Left ventricle myocardium inferior (tissue), 1 donor: ENCODE data around the gene VCAN. TPM values are rescaled to one million over a fixed set of nuclear protein-coding genes. Genes with fewer than 3 reads are reported as not detected.

Experiments used
- DNase-seq: peaks from one replicate; pipeline ENCODE4 v3.0.0-alpha.2; 2020
- H3K27ac ChIP-seq: fragments of 200-600 bp; replicated peaks from 2 replicates; pipeline ENCODE4 v1.8.0; 2021
- H3K27me3 ChIP-seq: fragments of 200-600 bp; 2 replicates; pipeline ENCODE4 v1.8.0; 2021; ENCODE audit warnings: low read depth
- H3K36me3 ChIP-seq: fragments of 200-600 bp; 2 replicates; pipeline ENCODE4 v1.8.0; 2021
- H3K4me1 ChIP-seq: fragments of 200-600 bp; 2 replicates; pipeline ENCODE4 v1.8.0; 2021
- H3K4me3 ChIP-seq: fragments of 200-600 bp; 2 replicates; pipeline ENCODE4 v1.8.0; 2021; ENCODE audit warnings: mild to moderate bottlenecking, moderate library complexity
- H3K9me3 ChIP-seq: fragments of 200-600 bp; replicated peaks from 2 replicates; pipeline ENCODE4 v1.8.0; 2021
- intact Hi-C: fragments of 100-400 bp; cut with micrococcal nuclease; formaldehyde crosslinking; loops from one replicate; pipeline ENCODE4 v1.11.0; 2022
- total RNA-seq: library from RNA; stranded (reverse); fragmentation: NEBNext Ultra II Directional; extraction: Animal tissue kit (Norgen Biotek cat#: 25700); gene quantifications from one replicate; pipeline ENCODE4 v1.2.1, GENCODE V29; 2021
- TF ChIP-seq, protein P1 (sequence below): fragments of 200-600 bp; IDR thresholded peaks from 2 replicates; pipeline ENCODE4 v1.8.0; 2021; ENCODE audit warnings: antibody characterized with exemption, mild to moderate bottlenecking, borderline replicate concordance
- donor health status: DM: no; HTN: yes; CAD: no; lungs with severe emphysema.

The VCAN gene
- total RNA-seq, 1 donor from 2014 or later = 25.2 TPM

DNA sequence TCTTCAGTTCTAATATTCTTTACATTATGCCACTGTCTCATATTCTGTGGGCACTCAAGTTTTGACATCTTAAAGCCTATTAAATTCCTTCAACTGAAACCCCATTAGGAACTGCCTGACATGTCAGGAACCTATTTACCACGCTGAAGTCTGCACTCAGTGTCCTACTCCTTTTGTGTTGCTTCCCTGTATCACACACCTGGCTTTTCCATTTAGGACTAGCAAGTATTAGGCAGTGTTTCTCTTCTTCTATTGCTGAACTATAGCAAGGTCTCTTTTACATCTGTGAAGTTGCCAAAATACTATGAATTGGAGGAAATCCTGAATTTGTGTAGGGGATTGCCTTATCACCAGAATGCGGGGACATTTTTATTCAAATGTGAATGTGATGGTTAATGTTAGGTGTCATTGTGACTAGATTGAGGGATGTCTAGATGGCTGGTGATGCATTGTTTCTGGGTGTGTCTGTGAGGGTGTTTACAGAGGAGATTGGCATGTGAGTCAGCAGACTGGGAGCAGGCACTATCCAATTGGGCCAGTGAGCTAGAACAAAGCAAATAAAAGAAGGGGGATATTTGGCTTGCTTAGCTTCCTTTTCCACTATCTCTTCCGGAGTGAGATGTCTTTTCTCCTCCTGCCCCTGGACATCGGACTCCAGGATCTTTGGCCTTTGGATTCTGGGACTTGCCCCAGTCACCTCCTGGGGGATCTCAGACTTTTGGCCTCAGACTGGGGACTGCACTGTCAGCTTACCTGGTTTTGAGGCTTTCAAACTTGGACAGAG is 21.2 kb upstream of the VCAN start:
- peaks cover 25% of the 10 kb centered on the region for H3K9me3 ChIP-seq
- intact Hi-C loops = no loop called here
- peaks cover 15% of the 10 kb centered on the region for H3K4me1 ChIP-seq
- DNase-seq = no peak
- H3K4me3 ChIP-seq = no peak overlapping the region
- H3K27ac ChIP-seq = no peak overlapping the region
- H3K27me3 ChIP-seq = no peaks in the 10 kb centered on the region
- TF ChIP-seq, protein P1, sequence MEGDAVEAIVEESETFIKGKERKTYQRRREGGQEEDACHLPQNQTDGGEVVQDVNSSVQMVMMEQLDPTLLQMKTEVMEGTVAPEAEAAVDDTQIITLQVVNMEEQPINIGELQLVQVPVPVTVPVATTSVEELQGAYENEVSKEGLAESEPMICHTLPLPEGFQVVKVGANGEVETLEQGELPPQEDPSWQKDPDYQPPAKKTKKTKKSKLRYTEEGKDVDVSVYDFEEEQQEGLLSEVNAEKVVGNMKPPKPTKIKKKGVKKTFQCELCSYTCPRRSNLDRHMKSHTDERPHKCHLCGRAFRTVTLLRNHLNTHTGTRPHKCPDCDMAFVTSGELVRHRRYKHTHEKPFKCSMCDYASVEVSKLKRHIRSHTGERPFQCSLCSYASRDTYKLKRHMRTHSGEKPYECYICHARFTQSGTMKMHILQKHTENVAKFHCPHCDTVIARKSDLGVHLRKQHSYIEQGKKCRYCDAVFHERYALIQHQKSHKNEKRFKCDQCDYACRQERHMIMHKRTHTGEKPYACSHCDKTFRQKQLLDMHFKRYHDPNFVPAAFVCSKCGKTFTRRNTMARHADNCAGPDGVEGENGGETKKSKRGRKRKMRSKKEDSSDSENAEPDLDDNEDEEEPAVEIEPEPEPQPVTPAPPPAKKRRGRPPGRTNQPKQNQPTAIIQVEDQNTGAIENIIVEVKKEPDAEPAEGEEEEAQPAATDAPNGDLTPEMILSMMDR = no peak
- H3K36me3 ChIP-seq = no peaks in the 10 kb centered on the region

DNA sequence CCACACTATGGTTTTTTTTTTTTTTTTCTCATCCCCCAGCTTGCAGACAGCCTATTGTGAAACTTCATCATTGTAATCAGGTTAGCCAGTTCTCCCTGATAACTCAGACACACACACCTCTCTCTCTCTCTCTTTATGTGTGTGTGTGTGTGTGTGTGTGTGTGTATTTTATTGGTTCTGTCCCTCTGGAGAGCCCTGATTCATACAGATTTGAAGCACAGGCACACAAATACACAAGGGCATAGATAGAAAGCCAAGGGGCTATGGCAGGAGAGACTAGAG is 20.6 kb upstream of the VCAN start:
- Histone ChIP-seq H3K4me3 (no peak overlapping the region), H3K9me3 (peaks cover 29% of the 10 kb centered on the region), H3K4me1 (peaks cover 13% of the 10 kb centered on the region), H3K27me3 (no peaks in the 10 kb centered on the region), H3K27ac (no peak overlapping the region), H3K36me3 (no peaks in the 10 kb centered on the region)
- DNase-seq = no peak
- intact Hi-C loops = no loop called here
- TF ChIP-seq, protein P1 = no peak

DNA sequence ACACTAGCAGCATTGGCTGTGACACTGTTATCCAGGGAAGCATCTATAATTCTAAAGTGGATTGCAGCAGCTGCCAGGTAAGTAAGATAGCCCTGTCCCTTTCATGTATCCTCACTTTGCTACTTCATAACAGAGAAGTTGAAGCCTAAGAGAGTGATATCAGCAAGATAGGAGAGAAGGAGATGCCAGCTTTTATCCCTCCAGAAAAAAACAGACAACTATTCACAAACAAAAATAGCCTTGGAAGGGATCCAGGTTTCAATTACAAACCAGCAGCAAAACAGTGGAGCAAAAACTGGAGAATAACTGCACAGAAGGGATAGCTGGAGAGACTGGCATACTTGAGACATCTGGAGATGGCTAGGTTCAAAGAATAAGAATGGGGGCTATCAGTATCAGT is 19.6 kb upstream of the VCAN start:
- Histone ChIP-seq H3K9me3 (peaks cover 39% of the 10 kb centered on the region), H3K27me3 (no peaks in the 10 kb centered on the region), H3K4me3 (no peak overlapping the region), H3K4me1 (peaks cover 3% of the 10 kb centered on the region), H3K36me3 (no peaks in the 10 kb centered on the region), H3K27ac (no peak overlapping the region)
- no peak for DNase-seq
- intact Hi-C loops = no loop called here
- TF ChIP-seq, protein P1 = no peak

DNA sequence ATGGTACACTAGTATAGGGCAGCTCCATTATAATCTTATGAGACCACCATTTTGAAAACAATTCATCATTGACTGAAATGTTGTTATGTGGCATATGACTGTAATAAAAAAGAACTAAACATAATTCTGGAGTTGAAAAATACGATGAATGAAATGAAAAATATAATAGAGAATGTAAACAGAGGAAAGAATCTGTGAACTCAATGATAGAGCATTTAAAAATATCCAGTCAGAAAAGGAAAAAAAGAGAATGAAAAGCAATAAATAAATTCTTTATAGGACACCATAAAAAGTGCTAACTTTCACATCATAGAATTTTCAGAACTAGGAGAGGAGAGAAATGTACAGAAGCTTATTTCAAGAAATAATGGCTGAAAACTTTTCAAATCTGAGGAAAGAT is 17.6 kb upstream of the VCAN start:
- H3K9me3 ChIP-seq = peaks cover 44% of the 10 kb centered on the region
- peaks cover 3% of the 10 kb centered on the region for H3K4me1 ChIP-seq
- no peak overlapping the region for H3K27ac ChIP-seq
- no peaks in the 10 kb centered on the region for H3K27me3 ChIP-seq
- H3K36me3 ChIP-seq = no peaks in the 10 kb centered on the region
- H3K4me3 ChIP-seq = no peak overlapping the region
- no peak for DNase-seq
- intact Hi-C loops = no loop called here
- TF ChIP-seq, protein P1 = no peak

DNA sequence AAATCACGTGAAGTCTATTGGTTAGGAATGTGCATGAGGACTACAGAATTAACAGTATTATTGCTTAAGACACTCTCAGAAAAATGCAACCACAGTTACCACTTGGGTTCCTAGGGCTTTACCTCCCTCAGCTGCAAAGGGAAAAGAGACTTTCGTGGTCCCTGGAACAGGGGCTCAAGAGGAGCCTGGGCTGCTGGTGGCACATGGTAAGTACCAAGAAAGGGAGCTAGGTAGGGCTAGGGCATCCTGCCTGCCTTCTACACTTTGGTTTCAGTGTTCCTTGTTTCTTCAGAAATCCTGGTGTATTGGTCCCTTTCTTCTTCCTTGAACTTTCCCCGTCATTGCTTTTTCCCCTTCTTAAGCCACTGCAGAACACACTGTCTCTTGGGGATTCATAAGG is 7.3 kb upstream of the VCAN start:
- DNase-seq = no peak
- H3K36me3 ChIP-seq = no peaks in the 10 kb centered on the region
- intact Hi-C loops = no loop called here
- H3K4me3 ChIP-seq = no peak overlapping the region
- H3K4me1 ChIP-seq = no peaks in the 10 kb centered on the region
- TF ChIP-seq, protein P1 = no peak
- peaks cover 39% of the 10 kb centered on the region for H3K27me3 ChIP-seq
- H3K27ac ChIP-seq = no peak overlapping the region
- H3K9me3 ChIP-seq = no peaks in the 10 kb centered on the region
